DOHH2 (cell line): ENCODE measurements around the gene SGMS2.

Source experiments
- H3F3A ChIP-seq: fragments of 200-600 bp; sonication (generic), shearing (Covaris generic); 2 replicates; pipeline ENCODE4 v1.6.0; 2016; ENCODE audit warnings: antibody characterized with exemption, mild to moderate bottlenecking; ENCODE audit not compliant: control insufficient read depth, insufficient read depth
- H3K27ac ChIP-seq: fragments of 200-600 bp; sonication (generic); 2 replicates; pipeline ENCODE4 v1.5.1; 2014; ENCODE audit warnings: low read depth, mild to moderate bottlenecking, low read length, moderate library complexity
- H3K27me3 ChIP-seq: fragments of 200-600 bp; sonication (generic); 2 replicates; pipeline ENCODE4 v1.6.1; 2014; ENCODE audit warnings: mild to moderate bottlenecking, low read length, mixed read lengths; ENCODE audit not compliant: control insufficient read depth
- H3K36me3 ChIP-seq: fragments of 200-600 bp; sonication (generic); 2 replicates; pipeline ENCODE4 v1.6.1; 2014; ENCODE audit warnings: mild to moderate bottlenecking, low read length, moderate library complexity, mixed read lengths; ENCODE audit not compliant: control insufficient read depth
- H3K4me1 ChIP-seq: fragments of 200-600 bp; sonication (generic); 2 replicates; pipeline ENCODE4 v1.6.1; 2014; ENCODE audit warnings: mild to moderate bottlenecking, low read length, mixed read lengths; ENCODE audit not compliant: control insufficient read depth
- H3K4me2 ChIP-seq: fragments of 200-600 bp; sonication (generic); 2 replicates; pipeline ENCODE4 v1.6.0; 2014; ENCODE audit warnings: mild to moderate bottlenecking, low read length, moderate library complexity
- H3K4me3 ChIP-seq: fragments of 200-600 bp; sonication (generic); 2 replicates; pipeline ENCODE4 v1.5.1; 2014; ENCODE audit warnings: mild to moderate bottlenecking, low read length, mixed read lengths
- H3K79me2 ChIP-seq: fragments of 200-600 bp; sonication (generic); 2 replicates; pipeline ENCODE4 v1.6.1; 2014; ENCODE audit warnings: mild to moderate bottlenecking, low read length, mixed read lengths; ENCODE audit not compliant: control insufficient read depth
- H3K9me2 ChIP-seq: fragments of 200-600 bp; sonication (generic); replicated peaks from 2 replicates; pipeline ENCODE4 v1.6.1; 2014; ENCODE audit warnings: mild to moderate bottlenecking, low read length, mixed read lengths; ENCODE audit not compliant: control insufficient read depth
- H3K9me3 ChIP-seq: fragments of 200-600 bp; sonication (generic); 2 replicates; pipeline ENCODE4 v1.6.1; 2014; ENCODE audit warnings: antibody characterized with exemption, low read length, mixed read lengths; ENCODE audit not compliant: control insufficient read depth, insufficient read depth
- H4K20me1 ChIP-seq: fragments of 200-600 bp; sonication (generic); 2 replicates; pipeline ENCODE4 v1.6.0; 2014; ENCODE audit warnings: low read depth, mild to moderate bottlenecking, antibody characterized with exemption, low read length, moderate library complexity; ENCODE audit not compliant: control insufficient read depth, insufficient read depth
- EZH2phosphoT487 ChIP-seq: fragments of 200-600 bp; sonication (generic); IDR thresholded peaks from 2 replicates; pipeline ENCODE4 v1.6.1; 2017; ENCODE audit warnings: borderline replicate concordance, mild to moderate bottlenecking, antibody characterized with exemption, low read length, moderate library complexity, mixed read lengths
- TF ChIP-seq, protein P1 (sequence below): fragments of 200-600 bp; sonication (generic); IDR thresholded peaks from one replicate; pipeline ENCODE4 v1.5.1; 2014; ENCODE audit warnings: antibody characterized with exemption, mild to moderate bottlenecking, low read depth, low read length; ENCODE audit not compliant: poor library complexity, severe bottlenecking

The SGMS2 gene

DNA sequence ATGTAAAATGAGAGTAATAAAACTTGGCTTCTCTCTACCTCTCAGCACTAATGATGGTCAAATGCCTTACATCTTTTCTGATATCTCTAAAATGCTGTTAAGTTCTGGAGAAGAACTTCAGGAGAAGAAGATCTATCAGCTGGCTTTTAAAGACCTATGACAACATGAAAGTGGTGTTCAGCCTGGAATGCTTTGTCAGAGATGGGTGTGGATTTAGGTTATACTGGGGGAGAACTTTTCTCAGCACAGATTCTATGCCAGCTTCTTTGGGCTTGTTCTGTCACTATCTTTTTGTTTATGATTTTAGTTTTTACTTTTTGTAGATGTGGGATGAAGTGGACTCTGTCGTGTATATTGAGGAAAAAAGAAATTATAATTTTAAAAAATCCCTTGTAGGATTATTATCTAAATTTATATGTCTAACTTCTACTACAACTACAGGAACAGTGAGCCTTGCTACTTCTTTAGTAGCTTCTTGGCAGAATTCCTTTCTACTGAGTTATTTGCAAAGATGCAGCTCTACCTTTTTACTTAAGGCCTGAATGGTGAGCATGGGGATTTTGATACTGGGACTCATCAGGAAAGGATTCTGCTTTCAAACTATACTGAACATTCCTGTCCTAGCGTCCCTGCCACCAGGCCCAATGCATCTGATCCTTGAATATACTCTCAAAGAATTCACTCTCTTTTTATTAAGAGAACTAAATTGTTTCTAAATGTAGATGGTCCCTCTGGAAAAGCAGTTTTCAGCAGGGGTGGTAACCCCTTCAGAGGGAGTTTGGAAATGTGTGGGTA, 126.2 kb downstream of the SGMS2 start:
- H3K27me3 ChIP-seq, result no peaks in the 10 kb centered on the region
- H3F3A ChIP-seq, result no peaks in the 10 kb centered on the region
- H3K79me2 ChIP-seq, result no peaks in the 10 kb centered on the region
- no peak overlapping the region for H3K4me3 ChIP-seq
- no peak overlapping the region for H3K4me2 ChIP-seq
- no peaks in the 10 kb centered on the region for H3K9me2 ChIP-seq
- H3K36me3 ChIP-seq, result peaks cover 9% of the 10 kb centered on the region; the same call in 1 of the 2 replicates
- H4K20me1 ChIP-seq, result no peaks in the 10 kb centered on the region
- H3K4me1 ChIP-seq, result no peaks in the 10 kb centered on the region
- H3K9me3 ChIP-seq, result no peaks in the 10 kb centered on the region
- no peak overlapping the region for H3K27ac ChIP-seq
- no peak for TF ChIP-seq EZH2phosphoT487
- TF ChIP-seq, protein P1, sequence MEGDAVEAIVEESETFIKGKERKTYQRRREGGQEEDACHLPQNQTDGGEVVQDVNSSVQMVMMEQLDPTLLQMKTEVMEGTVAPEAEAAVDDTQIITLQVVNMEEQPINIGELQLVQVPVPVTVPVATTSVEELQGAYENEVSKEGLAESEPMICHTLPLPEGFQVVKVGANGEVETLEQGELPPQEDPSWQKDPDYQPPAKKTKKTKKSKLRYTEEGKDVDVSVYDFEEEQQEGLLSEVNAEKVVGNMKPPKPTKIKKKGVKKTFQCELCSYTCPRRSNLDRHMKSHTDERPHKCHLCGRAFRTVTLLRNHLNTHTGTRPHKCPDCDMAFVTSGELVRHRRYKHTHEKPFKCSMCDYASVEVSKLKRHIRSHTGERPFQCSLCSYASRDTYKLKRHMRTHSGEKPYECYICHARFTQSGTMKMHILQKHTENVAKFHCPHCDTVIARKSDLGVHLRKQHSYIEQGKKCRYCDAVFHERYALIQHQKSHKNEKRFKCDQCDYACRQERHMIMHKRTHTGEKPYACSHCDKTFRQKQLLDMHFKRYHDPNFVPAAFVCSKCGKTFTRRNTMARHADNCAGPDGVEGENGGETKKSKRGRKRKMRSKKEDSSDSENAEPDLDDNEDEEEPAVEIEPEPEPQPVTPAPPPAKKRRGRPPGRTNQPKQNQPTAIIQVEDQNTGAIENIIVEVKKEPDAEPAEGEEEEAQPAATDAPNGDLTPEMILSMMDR, result no peak

DNA sequence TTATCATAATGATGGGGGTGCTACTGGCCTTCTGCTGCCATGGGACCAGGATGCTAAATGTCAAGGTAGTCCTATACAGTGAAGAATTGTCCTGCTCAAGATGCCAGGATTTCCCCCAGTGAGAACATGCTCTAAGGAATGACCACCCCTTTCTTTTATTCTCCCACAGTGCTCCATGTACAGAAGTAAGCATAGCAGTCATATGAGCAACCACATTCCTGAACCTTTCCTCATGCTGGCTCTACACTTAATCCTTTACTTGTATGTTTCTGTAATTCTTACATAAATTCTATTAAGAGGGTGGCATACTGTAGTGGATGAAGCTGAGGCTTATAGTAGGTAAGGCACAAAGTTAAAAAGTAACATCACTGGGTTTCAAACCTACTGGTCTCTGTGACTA, 126.8 kb downstream of the SGMS2 start:
- Histone ChIP-seq H4K20me1 (no peaks in the 10 kb centered on the region), H3K27ac (no peak overlapping the region), H3K9me2 (no peaks in the 10 kb centered on the region), H3K27me3 (no peaks in the 10 kb centered on the region), H3K4me3 (no peak overlapping the region), H3K4me1 (no peaks in the 10 kb centered on the region), H3K9me3 (no peaks in the 10 kb centered on the region), H3K79me2 (no peaks in the 10 kb centered on the region), H3K36me3 (peaks cover 9% of the 10 kb centered on the region; the same call in 1 of the 2 replicates), H3K4me2 (no peak overlapping the region), H3F3A (no peaks in the 10 kb centered on the region)
- no peak for TF ChIP-seq EZH2phosphoT487
- TF ChIP-seq, protein P1, result no peak

DNA sequence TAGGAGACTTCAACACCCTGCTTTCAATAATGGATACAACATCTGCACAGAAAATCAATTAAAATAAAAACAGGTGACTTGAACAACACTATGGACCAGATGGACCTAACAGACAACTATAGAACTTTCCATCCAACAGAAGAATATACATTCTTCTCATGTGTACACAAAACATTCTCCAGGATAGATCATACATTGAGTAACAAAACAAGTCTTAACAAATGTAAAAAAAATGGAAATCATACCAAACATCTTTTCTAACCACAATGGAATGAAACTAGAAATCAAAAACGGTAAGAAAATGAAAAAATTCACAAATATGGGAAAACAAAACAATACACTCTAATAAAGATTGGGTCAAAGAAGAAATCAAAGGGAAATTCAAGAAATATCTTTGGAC, 131.3 kb downstream of the SGMS2 start:
- Histone ChIP-seq H3K4me1 (no peaks in the 10 kb centered on the region), H3K27me3 (no peaks in the 10 kb centered on the region), H3K9me3 (no peaks in the 10 kb centered on the region), H3K4me3 (no peak overlapping the region), H3K4me2 (no peak overlapping the region), H3F3A (no peaks in the 10 kb centered on the region), H3K79me2 (no peaks in the 10 kb centered on the region), H4K20me1 (no peaks in the 10 kb centered on the region), H3K27ac (no peak overlapping the region), H3K9me2 (no peaks in the 10 kb centered on the region), H3K36me3 (no peaks in the 10 kb centered on the region; the same call in 1 of the 2 replicates)
- TF ChIP-seq, protein P1, result no peak
- TF ChIP-seq EZH2phosphoT487, result no peak
